ENCODE measurements around the gene ZNF273.
"Not testable (repeated sequence)": the region's sequence is repeated elsewhere in the genome, so short reads cannot be mapped to it uniquely, and the experiment has no call there.

Gene ZNF273

DNA sequence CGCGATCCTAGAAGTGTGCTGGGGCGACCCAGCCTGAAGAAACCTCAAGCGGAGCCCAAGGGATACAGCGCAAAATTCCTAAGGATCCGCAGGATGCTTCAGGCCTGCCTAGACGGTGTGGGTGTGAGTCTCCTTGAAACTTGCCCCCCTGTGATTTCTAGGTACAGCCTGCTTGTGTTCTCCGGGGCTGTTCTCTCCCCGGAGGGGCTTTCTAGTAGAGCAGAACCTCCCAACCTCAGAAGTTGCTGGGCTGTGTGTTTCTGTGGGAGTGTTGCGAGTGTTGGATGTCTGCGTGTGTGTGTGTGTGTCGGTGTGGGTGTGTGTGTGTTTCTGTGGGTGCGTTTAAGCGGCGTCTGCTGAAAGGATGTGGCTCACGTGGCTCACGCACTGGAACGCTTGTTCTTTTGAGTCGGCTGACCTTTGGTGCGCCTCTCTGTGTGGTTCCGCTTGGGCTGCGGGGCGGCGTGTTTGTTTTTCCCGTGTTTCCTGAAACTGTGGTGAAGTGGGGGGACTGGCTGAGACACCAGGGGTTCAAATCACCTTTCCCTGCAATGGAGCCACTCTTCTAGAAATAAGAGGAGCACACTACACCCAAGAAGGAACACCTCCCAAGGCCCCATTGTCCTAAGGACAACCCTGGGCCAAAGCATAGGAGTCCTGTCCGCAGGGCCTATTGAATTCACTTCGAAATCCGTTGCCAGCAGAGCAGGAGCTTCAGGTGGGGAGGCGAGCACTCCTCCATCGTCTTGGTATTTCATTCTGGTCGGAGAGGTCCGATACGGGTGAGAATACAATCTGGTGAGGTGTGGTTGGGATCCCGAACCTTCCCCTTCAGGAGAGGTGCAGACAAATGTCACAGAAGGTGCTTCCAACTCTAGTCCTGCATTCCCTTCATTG, 25.1 kb upstream of the ZNF273 start:
- DNase-seq = no peak

DNA sequence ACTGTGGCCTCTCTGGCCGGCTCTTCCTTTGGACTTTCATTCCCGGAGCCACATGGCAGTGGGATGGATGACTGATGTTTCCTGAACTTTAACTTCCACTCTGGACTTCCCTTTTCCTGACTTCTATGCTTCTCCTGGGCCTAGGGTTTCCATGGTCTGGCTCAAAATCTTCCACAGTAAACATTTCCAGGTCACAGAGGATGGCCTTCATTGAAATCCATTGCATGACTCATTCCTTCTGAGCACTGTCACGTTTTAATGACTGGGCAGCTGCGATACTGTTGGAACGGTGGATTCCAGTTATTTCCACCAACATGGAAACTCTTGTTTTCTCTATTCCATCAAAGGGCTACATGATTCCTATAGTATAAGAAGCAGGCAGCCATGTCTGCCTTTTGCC, 24.4 kb upstream of the ZNF273 start:
- no peak for DNase-seq

DNA sequence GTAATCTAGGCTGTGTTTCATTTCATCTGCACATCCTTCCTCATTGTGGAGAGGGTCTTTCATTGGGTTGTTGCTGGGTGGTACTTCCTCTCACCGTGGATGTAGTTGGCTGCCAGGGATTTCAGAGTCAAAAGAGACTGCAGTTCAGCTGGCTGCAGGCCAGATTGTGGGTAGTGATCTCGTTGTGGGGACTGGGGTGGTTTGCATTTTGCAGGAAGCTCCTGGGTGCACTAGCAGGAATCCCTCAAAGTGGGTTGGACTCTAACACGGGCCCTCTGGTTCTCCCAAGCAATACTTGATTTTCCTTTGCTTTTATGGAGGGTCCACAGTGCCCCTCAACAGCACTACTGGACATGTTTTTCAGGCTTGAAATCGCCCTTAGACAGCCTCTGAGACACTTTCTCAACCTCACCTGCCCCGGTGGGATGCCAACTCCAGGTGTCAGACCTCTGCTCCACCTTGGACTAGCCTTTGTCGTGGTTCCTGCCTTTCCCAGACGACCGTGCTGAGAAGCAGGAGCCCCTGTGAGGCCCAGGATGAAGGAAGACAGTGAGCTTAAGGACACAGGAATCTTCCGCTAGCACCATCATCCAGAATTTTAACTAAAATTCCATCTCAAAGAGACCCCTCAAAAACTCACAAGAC, 23.9 kb upstream of the ZNF273 start:
- DNase-seq = no peak

DNA sequence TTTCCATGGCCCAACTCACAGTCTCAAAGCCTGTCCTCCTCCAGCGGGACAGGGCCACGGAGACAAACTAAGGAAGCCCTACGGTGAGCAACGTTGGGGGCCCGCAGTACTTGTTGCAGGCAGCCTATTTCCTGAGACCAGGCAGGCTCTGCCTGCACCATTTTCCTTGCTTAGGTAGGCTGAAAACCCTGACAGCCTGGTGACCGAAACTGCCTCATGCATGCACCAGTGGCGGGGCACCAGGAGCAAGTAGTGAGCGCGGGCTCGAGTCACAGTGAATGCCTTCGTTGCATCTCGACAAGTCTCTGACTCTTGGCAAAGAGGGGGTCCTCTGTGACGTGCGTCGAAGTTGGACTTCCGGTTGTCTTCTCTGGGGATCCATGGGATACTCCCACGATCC, 23.3 kb upstream of the ZNF273 start:
- no peak for DNase-seq

DNA sequence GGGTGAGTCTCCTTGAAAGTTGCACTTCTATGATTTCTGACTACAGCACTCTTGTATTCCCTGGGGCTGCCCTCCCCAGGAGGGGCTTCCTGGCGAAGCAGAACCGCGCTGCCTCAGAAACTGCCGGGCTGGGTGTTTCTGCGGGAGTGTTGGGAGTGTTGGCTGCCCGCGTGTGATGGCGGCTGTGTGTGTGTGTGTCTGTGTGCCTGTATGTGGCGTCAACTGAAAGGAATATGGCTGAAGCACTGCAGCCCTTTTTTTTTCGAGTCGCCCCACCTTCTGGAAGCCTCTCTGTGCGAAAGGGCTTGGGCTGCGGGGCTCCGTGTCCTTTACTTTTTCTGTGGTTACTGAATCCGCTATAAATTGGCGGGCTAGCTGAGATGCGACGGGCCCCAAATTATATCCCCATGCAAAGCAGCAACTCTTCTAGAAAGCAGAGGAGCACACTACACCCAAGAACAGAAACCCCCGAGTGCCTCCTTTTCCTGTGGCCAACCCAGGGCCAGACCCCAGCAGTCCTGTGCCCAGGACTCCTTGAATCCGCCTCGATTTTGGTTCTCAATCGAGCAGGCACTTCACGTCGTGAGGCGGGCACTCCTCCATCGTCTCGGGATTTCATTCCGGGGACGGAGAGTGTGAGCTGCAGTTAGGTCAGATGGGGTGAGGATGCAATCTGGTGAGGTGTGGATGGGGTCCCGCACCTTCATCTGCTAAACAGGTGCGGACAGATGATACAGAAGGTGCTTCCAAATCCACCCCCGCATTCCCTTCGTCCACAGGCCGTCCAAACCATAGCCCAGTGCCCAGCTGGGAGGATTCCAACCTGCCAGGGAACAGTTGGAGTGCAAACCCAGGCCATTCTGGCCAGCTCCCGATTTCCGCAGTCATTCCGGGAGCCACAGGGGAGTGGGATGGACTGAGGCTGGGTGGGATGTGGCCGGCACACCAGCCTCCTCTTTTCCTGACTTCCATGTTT, 22.5 kb upstream of the ZNF273 start:
- no peak for DNase-seq

DNA sequence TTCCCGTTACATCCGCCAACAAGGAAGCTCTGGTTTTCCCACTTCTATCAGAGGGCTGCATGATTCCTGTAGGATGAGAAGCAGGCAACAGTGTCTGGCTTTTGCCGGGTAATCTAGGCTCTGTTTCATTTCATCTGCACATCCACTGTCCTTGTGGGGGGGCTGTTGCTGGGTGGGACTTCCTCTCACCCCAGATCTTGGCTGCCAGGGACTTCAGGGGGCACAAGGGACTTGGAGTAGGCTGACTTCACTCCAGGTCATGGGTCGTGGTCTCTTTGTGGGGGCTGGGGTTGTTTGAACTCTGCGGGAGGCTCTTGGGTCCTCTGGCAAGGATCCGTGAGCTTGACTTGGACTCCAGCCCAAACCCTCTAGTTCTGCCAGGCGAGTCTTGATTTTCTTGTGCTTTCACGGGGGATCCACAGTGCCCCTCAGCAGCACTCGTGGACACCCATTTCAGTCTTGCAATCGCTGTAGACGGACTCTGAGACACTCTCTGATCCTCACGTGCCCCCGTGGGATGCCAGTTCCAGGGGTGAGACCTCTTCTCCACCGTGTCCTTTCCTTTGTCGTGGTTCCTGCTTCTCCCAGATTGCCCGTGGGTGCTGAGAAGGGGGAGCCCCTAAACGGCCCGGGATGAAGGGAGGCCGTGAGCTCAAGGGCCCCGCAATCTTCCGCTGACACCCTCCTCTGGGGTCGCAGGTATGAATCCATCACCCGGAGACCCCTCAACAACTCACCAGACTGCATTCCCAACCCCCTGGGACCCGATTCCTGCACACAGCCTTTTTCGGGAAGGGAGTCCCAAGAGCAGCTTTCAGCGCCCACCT, 21.4 kb upstream of the ZNF273 start:
- DNase-seq = no peak

DNA sequence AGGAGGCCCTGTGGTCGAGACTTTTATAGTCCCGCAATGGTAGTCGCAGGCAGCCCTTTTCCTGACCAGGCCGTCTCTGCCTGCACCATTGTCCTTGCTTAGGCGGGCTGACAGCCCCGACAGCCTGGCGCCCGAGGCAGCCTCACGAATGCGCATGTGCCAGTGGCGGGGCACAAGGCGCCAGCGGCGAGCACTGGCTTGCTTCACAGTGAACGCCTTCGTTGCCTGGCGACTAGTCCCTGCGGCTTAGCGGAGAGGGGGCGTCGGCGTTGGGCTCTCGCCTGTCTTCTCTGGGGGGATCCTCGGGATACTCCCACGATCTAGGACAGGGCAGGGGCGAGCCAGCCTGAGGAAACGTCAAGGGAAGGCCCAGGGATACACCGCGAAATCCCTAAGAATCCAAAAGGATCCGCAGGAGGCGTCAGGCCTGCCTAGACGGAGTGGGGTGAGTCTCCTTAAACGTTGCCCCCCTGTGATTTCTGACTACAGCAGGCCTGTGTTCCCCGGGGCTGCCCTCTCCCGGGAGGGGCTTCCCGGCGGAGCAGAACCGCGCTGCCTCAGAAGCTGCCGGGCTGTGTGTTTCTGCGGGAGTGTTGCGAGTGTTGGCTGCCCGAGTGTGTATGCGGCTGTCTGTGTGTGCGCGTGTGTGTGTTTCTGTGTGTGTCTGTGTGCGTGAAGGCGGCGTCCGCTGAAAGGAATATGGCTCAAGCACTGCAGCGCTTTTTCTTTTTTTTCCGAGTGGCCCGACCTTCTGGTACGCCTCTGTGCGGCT, 20.5 kb upstream of the ZNF273 start:
- peak; percentile 32 for DNase-seq

DNA sequence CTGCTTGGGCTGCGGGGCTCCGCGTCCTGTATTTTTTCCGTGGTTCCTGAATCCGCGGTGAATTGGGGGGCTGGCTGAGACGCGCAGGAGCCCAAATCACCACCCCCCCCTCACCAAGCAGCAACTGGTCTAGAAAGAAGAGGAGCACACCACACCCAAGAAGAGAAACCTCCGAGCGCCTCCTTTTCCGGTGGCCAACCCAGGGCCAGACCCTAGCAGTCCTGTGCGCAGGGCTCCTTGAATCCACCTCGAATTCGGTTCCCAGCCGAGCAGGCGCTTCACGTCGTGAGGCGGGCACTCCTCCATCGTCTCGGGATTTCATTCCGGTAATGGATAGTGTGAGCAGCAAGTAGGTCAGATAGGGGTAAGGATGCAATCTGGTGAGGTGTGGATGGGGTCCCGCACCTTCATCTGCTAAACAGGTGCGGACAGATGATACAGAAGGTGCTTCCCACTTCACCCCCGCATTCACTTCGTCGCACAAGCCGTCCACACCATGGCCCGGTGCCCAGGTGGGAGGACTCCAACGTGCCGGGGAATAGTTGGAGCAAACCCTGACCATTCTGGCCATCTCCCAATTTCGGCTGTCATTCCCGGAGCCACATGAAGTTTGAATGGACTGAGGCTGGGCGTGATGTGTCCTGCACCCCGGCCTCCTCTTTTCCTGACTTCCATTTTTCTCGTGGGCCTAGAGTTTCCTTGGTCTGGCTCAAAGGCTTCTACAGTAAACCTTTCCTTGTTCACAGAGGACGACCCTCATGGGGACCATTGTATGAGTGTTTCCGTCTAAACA, 19.8 kb upstream of the ZNF273 start:
- DNase-seq = no peak

DNA sequence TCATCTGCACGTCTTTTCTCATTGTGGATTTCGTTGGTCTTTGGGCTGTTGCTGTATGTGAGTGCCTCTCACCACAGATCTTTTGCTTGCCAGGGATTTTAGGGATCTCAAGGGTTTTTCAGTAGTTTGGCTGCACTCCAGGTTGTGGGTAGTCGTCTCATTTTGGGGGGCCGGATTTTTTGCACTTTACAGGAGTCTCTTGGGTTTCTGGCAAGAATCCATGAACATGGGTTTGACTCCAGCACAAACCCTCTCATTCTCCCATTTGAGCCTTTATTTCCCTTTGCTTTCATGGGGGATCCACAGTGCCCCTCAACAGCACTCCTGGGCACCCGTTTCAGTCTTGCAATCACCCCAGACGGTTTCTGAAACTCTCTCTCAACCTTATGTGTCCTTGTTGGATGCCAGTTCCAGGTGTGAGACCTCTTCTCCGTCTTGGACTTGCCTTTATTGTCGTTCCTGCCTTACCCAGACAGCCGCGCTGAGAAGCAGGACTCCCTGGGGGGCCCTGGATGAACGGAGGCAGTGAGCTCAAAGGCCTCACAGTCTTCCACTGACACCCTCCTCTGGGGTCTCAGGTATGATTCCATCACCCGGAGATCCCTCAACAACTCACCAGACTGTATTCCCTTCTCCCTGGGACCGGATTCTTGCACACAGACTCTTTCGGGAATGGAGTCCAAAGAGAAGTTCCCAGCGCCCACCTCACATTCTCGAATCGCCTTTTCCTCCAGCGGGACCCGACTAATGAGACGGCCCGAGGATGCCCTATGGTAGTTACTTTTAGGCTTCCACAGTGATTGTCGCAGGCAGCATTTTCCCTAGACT, 18.8 kb upstream of the ZNF273 start:
- no peak for DNase-seq

DNA sequence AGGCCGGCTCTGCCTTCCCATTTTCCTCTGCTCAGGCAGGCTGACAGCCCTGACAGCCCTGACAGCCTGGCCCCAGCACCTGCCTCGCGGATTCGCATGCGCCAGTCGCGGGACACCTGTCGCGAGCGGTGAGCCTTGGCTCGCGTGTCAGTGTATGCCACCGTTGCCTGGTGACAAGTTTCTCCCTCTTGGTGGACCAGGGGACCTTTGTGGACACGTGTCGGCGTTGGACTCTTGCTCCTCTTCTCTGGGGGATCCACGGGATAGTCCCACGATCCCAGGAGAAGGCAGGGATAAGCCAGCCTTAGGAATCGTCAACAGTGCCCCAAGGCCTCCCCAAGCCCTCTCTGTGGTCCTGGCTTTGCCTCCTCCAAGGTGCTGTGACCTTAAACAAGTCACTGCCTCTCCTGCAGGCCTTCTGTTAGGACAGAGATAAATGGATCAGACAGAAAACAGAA, 18.1 kb upstream of the ZNF273 start:
- no peak for DNase-seq

DNA sequence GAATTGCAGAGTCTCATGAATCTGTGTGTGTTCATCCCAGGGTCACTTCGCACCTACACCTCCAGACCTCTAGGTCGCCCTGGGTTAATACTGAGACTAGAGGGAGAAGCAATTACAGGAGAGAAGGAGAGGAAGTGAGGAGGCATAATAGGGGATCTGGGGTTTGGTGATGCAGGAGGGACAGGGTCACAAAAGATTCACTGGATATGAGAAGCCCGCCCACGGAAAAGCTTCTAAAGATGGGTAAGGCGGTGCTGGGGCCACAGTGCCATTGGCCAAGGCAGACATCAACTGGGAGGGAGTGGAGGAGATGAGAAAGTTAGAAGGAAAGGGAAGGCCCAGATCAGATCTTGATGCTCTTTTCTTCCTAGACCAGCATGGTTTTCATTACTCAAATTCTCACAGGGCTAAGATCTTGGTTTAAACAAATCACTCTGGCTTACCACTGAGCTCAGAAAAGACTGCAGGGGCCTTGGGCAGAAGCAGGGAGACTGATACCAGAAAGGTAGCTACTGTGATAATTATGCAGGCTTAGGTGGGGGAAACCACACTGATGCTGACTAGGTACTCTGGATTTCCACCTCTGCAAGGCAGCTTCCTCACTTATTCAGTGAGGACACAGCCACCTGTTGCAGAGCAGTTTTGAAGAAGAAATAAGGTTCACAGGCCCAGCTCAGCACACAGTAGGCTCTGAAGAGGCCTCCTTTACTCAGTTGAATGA, 17.4 kb upstream of the ZNF273 start:
- no peak for DNase-seq

DNA sequence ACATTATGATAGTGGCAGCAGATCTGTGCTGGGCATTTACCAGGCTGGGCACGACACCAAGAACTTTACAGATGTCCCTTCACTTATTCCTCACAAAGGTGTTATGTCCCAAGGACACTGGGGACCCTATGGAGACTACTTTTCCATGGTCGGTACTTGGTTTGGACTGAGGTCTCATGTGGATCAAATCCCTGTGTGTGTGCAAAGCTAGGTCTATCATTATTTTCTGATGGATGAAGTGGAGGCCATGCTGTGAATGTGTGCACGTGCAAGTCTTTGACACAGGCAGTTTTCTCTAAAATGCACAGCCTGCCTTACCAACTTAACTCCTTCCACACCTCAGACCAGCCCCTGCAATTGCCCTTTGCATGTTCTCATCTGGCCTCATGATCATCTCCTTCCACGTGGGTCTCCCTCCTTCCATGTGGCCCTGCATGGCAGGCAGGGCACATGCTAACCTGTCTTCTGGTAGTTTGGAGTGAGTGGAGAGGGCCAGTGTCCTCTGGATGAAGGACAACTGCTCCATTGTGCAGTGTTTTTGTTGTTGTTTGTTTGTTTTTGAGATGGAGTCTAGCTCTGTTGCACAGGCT, 16.0 kb upstream of the ZNF273 start:
- DNase-seq = no peak

DNA sequence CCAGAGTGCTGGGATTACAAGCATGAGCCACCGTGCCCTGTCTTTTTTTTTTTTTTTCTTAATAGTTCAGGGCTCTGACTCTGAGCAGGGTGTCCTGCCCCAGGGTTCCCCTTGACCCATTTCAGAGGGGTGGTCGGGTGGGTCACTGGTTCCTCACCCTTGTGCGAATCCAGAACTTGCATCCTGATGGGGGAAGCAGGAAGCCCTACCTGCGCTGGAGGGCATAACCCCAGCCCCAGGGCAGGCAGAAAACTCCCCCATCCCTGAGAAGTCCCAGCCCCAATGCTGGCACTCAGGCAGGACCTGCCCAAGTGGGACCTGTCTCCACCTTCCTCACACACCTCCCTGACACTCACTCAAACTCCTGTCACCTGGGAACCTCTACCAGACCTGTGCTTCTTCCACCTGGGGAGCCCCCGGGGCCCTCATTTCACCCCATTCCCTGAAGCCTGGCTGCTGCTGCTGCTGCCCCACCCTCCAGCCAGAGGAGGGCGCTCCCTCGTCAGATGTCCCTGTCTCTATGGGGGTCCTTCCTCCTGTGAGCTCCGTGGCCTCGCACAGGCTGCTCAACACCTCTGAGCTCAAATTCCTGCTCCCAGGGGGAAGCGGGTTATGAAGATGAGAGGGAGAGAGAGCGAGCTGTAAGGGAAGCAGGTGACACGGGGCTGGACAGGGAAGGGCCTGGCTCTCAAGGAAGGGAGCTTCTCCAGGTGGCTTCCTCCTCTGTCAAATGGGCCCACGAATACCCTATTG, 15.1 kb upstream of the ZNF273 start:
- DNase-seq = no peak

DNA sequence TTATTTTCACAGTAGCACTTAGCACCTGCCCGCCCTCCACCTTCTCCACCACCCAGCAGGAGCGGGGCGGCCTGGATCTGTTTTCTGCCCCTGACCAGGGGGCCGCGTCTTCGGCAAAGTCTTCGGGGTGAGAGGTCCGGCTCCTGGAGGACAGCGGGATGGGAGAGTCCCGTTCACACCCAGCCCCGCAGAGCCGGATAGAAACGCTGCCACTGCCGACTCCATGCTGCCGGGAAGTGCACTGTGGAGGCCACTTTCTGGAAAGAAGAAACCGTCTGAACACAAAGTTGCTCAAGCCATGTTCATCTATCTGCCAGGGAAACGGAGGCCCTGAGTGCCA, 14.5 kb upstream of the ZNF273 start:
- DNase-seq = no peak

DNA sequence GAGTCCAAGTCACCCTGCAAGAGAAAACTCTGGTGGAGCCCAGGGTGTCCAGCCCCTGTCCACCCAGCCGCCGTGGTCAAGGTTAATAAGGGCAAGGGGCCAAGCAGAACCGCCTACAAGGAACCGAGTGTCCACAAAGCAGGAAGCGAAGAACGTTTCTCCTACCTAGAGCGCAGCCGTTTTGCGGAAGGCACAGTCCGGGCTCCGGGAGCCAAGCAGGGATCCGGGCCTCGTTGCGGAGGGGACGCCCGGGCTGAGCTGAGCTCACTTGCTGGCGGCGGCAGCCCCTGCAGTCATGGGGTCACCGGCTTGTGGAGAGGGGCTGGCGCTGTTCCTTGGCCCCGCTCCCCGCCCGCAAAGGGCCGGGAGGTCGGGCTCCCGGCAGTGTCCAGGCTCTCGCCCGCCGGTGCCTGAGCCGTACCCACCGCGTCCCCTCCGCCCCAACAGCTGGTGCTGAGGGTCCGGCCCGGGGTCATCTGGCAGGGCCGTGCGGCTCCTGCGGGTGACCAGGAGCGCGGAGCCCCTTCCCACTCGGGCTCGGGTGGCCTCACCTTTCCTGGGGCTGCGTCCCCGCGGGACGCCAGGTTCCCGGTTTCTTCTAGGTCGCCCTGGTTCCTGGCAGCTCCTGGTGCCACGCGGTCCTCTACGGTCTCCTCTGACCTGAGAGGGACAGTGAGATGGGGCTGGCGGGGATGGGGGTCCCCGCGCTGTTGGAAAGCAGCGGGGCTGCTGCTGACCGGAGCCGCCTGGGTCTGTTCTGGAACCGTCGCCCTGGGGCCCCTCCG, 14.0 kb upstream of the ZNF273 start:
- no peak for DNase-seq

DNA sequence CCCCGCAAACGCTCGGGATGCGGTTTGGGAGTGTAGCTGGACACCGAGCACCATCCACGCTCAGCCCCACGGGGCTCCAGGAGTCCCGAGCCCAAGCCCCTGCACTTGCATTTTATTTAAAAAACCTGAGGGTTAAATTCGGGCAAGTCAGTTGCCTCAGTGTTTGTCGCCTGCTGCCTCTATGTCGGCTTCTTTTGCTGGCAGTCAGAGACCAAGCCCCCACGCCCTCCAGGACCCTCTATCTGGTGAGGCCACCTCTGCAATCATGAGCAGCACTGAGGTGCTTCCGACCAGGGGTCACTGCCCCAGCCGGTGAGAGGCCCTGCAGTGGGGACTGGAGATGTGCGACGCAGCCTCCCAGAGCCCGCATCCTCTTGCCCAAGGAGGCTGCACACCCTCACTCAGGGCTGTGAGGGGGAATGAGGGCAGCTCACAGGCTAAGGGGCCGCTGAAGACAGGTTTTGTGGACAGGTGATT, 13.3 kb upstream of the ZNF273 start:
- no peak for DNase-seq

DNA sequence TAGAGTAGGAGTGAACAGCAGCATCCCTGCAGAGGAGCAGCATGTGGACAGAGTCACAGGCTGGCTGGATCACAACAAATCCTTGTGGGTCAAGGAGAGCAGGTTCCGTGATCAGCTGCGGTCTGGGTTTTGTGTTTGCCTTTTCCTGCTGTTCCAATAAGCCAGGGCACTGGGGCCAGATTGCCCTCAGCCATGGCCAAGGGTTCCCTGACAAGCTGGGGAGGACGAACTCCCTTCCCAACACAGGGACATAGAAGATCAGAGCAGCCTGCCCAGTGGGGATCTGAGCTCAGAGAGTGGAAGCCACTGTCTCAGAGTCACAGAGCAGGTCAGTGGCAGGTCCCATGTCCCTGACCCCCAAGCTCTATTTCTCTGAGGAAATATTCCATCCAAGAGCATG, 12.8 kb upstream of the ZNF273 start:
- DNase-seq = not testable (repeated sequence)

All from NCI-H526 treated with DMSO at 0.1 percent for 48 hours (cell line).